Adrenal gland (tissue), 5 donors: ENCODE results near the gene AGT.

Experiments
- POLR2A ChIP-seq, 2 donors: fragments of 450-650 bp; IDR thresholded peaks; one replicate each; pipeline ENCODE4 v1.6.1; 2017; ENCODE audit warnings: antibody characterized with exemption in 2 of 2, mild to moderate bottlenecking in 2 of 2, moderate library complexity in 1 of 2
- TF ChIP-seq, protein P1 (sequence below), 6 experiments: fragments of 450-650 bp in 4 of 6; fragments of 200-600 bp in 2 of 6; sonication (generic) in 1 of 6; IDR thresholded peaks; 1 replicate in 5 of 6; 2 replicates in 1 of 6; pipeline versions ENCODE4 v1.5.1 to v1.8.0; 2016 to 2021; ENCODE audit warnings: antibody characterized with exemption in 6 of 6, mild to moderate bottlenecking in 2 of 6, moderate library complexity in 1 of 6
- donor health status: DM: no; HTN: no; CAD: no.

DNA sequence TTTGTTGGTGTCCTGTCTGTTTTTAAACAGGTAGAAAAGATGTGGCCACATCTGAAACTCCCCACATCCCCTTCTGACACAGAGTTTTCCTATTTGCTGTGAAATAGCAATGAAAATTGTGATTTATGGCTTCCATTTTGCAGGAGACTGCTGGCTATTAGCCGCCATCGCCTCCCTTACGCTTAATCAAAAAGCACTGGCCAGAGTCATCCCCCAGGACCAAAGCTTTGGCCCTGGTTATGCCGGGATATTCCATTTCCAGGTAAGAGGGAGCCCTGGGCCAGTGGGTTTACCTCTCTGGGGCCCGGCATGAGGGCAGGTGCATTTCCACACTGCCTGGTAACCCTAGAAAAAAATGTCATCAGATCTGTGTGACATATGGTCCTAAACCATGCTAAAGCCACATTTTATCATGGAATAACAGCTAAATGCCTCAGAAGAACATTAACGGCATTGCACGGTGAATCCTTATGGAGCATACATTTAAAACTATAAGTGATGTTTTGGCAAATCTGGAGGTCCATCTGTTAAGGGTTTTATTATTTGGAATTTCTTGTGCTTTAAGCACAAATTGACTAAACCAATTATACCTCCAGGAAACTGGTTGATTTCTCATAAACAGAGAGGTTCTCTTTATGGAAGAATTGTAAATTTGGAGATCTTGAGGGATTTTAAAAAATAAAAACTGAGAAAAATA is 45.6 kb upstream of the AGT start:
- no peak for TF ChIP-seq POLR2A (IDR thresholded peaks at IDR 0.05)
- TF ChIP-seq, protein P1, sequence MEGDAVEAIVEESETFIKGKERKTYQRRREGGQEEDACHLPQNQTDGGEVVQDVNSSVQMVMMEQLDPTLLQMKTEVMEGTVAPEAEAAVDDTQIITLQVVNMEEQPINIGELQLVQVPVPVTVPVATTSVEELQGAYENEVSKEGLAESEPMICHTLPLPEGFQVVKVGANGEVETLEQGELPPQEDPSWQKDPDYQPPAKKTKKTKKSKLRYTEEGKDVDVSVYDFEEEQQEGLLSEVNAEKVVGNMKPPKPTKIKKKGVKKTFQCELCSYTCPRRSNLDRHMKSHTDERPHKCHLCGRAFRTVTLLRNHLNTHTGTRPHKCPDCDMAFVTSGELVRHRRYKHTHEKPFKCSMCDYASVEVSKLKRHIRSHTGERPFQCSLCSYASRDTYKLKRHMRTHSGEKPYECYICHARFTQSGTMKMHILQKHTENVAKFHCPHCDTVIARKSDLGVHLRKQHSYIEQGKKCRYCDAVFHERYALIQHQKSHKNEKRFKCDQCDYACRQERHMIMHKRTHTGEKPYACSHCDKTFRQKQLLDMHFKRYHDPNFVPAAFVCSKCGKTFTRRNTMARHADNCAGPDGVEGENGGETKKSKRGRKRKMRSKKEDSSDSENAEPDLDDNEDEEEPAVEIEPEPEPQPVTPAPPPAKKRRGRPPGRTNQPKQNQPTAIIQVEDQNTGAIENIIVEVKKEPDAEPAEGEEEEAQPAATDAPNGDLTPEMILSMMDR (IDR thresholded peaks at IDR 0.05): no peak
